Measurements from ENCODE around the gene SUGP1. TPM values are rescaled to one million over a fixed set of nuclear protein-coding genes. Genes with fewer than 3 reads are reported as not detected.
"Not testable (repeated sequence)": the region's sequence is repeated elsewhere in the genome, so short reads cannot be mapped to it uniquely, and the experiment has no call there.

The SUGP1 gene
- total RNA-seq, 1 experiment from 2014 or later, result 44.8 TPM

GRCh38 chr19:19262190-19263057 lies 57.9 kb downstream of the SUGP1 start:
- DNase-seq (ENCODE audit: low read depth), result no peak

DNA sequence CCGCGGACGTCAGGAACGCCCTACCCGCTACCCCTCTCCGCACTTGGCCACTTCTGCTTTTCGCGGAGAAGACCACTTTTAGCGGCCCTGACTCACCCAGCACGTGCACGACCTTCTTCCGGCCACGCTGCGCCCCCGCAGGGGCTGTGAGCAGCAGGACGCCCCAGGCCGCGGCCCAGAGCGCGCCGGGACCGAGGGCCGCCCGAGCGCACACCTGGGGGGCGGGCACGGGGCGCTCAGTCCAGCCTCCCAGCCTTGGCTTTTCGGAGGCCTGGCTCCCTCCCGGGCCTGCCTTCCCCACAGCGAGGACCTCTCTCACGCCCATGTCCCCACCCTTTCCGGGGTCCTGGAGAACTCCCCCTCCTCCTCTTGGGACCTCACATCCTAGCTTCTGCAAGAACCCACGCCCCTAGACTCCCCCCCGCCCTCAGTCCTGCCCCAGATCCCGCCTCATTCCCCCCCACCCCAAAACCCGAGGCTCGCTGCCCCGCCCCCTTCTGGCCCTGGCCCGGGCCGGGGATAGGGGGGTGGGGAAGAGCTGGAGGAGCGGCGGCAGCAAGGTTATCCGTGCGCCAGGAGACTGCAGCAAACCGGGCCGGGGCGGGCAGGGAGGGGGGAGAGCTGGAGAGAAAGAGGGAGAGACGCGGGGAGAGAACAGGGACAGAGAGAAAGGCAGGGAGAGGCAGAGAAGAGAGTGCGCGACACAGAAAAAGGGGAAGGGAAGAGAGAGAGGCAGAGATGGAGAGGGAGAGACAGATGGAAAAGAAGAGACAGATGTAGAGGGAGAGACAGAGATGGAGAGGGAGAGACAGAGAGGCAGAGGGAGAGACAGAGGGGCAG lies 58.7 kb downstream of the SUGP1 start:
- no peak for DNase-seq (ENCODE audit: low read depth)

DNA sequence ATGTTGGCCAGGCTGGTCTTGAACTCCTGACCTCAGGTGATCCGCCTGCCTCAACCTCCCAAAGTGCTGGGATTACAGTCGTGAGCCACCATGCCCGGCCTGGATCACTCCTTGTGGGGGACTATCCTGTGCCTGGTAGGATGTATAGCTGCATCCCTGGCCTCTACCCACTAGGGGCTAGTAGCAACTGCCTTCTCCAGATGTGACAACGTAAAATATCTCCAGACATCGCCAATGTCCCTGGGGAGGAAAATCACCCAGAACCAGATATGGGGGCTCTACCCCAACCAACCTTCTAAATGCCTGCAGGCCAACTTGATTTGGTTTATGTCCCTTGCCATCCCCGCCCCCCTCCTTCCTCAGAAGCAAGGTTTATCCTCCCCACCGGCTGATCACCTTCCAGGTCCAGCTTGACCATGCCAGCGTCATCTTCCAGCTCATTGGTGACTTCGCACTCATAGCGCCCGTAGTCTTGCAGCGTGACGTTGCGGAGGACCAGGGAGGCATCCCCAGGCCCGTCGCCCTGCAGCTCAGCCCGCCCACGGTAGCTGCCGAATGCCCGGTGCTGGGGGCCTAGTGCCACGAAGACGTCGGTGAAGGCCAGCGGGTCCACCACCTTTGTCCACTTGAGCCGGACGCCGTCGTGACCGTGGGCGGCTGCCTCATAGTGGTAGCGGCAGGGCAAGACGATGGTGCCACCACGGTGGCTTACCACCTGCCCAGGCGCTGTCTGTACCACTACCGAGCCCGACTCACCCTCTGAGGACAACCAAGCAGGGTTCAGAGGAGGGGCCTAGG lies 59.7 kb downstream of the SUGP1 start:
- no peak for DNase-seq (ENCODE audit: low read depth)

- DNase-seq (ENCODE audit: low read depth), result peak; percentile 56
These were observed 60.6 kb downstream of the SUGP1 start for GRCh38 chr19:19259741-19260140.

- no peak for DNase-seq (ENCODE audit: low read depth)
These were observed 61.5 kb downstream of the SUGP1 start for GRCh38 chr19:19258589-19259338.

DNA sequence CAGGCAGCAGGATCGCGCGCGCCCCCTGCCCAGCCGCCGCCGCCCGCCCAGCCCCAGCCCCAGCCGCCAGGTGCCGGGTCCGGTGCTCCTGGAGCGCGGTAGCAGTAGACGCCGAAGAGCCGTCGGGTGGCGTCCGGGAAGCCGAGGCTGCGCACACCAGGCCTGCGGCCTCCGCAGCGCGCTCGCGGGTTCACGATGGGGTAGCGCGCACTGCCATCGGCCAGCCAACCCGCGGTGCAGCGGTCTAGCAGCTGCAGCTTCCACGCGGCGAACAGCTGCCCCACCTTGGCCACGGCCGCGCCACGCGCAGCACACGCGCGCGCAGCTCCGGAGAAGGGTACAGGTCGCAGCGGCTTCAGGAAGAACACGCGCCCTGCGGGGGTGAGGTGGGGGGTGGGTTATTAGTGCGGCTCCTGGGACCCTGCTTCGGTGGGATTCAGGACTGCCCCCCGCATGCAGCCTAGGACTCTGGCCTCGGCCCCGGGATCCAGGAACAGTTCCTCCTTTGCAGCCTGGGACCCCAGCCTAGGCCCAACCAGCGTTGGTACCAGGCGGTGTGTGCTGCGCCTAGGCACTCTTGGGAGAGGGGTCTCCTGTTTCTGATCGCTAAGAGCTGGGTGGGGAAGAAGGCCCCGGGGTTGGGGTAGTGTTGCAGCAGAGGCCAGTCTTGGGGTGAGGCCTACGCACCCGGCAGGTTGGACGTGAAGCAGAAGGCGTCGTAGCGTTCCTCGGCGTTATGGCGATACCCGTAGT lies 62.3 kb downstream of the SUGP1 start:
- DNase-seq (ENCODE audit: low read depth), result no peak

DNA sequence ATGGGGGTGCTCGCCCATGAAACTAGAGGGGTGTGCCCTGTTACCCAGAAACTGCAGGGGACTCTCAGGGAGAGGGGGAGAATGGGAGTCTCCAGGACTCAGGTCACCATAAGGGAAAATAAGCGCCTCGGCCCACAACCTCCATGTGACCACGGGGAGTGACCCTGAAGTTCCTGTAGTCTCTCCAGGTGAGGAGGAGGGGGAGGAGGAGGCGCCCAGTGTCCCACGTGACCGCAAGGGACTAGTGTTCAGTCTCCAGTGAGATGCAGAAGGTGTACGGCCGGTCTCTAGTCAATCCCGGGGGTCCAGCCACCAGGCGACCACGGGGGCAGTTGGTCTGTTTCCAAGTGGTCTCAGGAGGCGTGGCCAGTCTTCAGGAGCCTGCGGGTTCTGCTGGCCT lies 63.2 kb downstream of the SUGP1 start:
- no peak for DNase-seq (ENCODE audit: low read depth)

DNA sequence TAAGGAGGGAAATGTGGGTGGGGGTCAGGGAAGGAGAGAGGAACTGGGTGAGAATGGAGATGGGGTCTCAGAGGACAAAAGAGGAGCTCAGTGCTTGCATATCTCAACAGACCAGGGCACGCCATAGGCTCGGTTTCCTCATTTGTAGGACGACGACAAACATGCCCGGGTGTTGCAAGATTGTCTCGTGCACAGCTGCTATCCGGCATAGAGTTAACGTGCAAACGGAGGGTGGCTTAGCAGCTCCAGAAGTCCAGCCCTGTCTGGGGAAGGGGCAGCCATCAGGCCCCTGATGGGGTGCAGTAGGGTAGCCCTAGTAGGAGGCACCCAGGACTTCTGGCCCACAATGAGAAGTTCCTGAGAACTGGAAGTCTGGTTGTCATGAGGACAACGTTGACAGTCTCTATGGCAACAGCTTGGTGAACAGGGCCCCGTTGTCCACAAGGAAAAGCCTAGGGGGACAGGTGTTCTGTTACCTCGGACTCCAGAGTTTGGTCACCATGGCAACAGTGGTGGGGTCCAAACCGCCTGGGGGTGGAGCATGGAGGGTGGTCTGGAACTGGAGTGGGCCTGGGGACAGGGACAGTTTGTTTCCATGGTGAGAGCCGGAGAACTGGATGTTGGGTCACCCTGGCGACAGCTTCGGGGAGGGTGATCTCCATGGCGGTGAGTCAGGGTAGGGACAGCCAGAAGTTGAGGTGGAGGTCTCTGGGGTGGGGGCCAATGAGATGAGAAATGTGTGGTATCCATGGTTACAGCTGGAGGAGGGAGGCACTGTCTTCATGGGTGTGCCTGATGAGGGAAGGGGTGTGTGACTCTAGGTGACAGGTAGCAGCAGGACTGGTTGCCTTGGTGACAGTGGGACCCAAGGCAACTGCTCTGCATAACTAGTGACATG lies 64.0 kb downstream of the SUGP1 start:
- no peak for DNase-seq (ENCODE audit: low read depth)

- not testable (repeated sequence) for DNase-seq (ENCODE audit: low read depth)
These were observed 66.9 kb downstream of the SUGP1 start for GRCh38 chr19:19253409-19253808.

DNA sequence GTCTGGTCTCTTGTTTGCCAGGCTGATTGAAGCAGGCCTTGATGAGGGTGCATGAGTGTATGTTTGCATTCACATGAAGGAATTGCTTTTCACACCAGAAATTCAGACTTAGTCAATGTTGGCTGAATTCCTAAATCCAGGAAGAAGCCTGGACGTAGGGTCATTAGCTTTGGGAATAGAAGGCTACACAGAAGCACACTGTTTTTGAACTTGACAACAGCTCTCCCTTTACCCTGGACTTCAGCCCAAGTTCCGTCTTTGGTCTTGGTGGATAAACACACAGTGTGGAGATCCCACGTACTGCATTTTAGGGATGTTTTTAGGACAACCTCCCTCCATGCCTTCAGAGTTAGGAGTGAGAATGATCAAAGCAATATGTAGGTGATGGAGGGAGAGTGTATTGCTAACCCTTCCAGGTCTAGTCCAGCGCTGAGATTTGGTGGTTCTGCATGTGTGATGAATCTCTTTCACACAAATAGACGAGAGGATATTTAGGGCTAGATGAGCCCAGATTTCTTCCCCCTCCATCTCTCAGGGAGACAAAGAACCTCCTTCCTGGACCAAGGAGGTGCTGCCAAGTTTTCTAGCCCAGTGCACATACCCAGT lies 70.0 kb downstream of the SUGP1 start:
- no peak for DNase-seq (ENCODE audit: low read depth)

DNA sequence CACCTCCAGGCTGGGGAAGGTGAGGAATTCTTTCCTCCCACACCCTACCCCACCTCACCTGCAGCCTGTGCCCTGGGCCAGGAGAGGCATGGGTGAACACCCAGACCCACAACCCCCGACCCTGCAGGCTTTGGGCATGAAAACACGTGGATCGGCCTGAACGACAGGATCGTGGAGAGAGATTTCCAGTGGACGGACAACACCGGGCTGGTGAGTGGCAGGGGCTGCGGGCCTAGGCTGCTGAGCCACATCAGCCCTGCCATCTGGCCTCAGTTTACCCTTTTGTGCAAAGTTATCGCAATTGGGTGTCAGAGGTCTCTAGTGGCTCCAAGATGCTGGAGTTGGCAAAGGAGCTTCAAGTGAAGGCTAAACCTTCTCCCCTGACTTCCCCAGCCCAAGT lies 79.8 kb downstream of the SUGP1 start:
- no peak for DNase-seq (ENCODE audit: low read depth)

- DNase-seq (ENCODE audit: low read depth), result no peak
These were observed 80.6 kb downstream of the SUGP1 start for GRCh38 chr19:19239675-19240074.

GRCh38 chr19:19238126-19238894 lies 82.0 kb downstream of the SUGP1 start:
- DNase-seq (ENCODE audit: low read depth), result no peak

DNA sequence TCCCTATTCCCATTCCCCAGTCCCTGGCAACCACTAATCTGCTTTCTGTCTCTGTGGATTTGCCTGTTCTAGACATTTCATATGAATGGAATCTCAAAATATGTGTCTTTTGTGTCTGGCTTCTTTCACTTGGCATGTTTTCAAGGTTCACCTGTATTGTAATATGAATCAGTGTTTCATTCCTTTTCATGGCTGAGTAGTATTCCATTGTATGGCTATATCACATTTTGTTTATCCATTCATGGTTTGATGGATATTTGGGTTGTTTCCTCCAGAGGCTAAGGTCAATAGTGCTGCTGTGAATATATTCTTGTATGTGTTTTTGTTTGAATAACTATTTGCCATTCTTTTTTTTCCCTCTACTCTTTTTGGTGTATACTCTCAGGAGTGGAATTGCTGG lies 84.1 kb downstream of the SUGP1 start:
- no peak for DNase-seq (ENCODE audit: low read depth)

DNA sequence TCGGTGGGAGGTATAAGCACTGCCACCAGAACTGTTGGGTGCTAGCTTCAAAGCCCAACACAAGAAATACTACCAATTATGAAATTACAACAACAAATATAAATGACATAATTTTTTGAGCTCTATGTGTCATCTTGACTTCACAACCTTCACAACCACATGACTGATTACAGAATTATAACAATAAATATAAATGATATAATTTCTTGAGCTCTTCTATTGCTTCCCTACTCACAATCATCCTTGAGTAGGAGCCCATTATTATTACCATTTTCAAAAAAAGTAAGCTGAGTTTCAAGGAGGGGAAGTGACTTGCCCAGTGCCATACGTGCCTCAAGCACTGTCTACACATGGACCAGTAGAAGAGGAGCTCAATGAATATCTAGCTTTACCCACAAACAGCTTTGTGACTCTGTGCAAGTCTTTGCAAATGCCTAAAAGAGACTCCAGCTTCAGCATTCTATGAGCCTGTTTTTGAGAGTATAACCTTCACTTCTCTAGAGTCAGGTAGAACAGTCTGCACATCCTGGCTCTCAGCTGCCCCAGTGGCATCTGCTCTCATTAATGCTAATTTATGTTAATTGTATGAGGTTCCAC lies 86.0 kb downstream of the SUGP1 start:
- DNase-seq (ENCODE audit: low read depth), result no peak

- DNase-seq (ENCODE audit: low read depth), result no peak
These were observed 88.0 kb downstream of the SUGP1 start for GRCh38 chr19:19232261-19232721.

GRCh38 chr19:19230999-19231398 lies 89.3 kb downstream of the SUGP1 start:
- DNase-seq (ENCODE audit: low read depth), result no peak

DNA sequence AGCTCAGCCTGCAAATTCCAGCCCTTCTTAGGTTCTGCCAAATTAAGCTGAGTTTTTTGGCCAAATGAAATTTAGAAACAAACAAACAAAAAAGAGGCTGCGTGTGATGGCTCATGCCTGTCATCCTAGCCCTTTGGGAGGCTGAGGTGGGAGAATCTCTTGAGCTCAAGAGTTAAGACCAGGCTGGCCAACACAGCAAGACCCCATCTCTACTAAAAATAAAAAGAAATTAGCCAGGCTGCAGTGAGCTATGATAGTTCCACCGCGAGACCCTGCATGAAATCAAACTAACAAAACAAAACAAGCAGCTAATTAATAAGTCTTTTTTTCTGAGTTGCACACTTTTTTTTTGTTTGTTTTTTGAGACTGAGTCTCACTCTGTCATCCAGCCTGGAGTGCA lies 90.6 kb downstream of the SUGP1 start:
- DNase-seq (ENCODE audit: low read depth), result no peak
